Putamen (tissue), 1 donor: ENCODE data around the gene R3HDM4.

Source experiments
- DNase-seq: peaks from one replicate; pipeline ENCODE4 v3.0.0-alpha.2; 2016; ENCODE audit warnings: low spot score

R3HDM4 gene

DNA sequence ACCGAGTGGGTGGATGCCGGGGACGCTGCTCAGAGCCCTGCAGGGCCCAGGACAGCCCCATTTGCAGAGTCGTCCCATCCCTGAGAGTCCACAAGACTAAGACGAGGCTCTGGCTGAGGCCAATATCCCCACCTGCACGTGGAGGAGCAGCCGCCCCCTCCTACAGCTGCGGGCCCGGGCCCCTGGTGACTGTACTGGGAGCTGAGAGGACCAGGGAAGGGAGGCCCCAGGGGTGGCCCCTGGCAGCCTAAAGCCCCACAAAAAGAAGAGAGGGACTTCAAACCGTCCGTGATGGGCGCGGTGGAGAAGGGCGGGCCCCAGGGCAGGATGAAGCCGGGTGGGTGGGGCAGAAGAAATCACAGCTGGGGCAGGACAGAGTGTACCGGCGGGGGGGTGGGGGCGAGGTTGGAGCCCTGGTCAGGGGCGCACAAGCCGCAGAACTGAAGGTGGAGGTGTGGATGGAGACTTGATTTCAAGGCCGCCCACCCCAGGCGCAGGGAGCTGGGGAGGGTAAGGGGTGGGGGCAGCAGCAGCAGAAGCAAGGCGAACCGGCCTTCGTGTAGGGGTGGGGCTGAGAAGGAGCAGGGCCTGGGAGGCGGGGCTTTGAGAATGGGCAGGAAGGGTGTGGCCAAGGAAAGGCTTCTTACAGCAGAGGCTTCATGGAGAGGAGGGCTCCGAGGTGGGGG is 40.6 kb downstream of the R3HDM4 start:
- no peak for DNase-seq

DNA sequence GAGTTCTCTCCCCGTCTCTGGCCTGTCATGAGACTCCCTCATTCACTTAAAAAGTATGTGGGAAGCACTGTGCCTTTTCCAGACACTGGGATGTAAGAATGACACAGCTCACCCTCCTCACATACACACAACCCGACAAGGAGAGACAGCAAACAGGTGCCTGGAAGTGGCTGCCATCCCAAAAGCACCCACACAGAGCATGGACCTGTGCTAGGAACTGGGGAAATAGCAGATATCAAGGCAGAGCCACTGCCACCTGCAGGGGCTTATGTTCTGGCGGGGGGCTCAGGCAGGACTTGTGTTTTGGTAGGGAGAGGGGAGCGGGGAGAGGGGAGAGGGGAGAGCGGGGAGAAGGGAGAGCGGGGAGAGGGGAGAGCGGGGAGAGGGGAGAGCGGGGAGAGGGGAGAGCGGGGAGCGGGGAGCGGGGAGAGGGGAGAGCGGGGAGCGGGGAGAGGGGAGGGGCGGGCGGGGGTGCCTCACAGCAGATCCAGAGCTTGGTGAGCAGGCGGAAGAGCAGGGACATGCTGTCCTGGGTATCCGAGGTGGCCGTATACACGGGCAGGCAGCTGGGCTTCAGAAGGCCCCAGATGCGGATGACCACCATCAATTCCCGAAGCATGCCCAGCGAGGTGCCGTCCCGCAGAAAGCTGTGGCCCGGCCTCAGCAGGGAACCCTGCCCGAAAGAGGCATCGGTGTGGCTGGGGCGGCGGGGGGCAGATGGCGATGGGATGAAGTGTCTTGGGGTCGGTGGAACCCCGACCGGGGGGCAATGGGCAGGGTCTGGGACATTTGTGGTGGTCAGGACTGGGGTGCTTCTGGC is 41.4 kb downstream of the R3HDM4 start:
- no peak for DNase-seq

DNA sequence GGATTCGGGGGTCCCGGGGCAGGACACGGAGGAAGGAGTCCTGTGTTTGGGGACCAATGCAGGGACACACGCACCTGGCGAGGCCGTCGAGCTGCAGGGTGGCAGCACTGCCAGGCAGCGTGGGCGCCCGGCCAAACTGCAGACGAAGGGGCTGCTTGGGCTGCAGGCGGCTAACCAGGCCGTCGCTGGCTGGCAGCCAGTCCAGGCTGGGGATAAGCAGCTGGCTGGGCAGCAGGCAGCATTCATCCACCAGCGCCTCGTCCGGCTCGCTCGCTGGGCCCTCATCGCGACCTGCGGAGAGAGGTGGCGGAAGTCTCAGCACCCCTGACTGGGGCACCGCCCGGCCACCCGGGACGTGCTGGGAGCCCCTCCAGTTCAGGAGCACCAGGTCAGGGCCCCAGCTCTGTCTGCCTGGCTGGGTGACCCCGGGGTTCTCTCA is 42.0 kb downstream of the R3HDM4 start:
- no peak for DNase-seq

DNA sequence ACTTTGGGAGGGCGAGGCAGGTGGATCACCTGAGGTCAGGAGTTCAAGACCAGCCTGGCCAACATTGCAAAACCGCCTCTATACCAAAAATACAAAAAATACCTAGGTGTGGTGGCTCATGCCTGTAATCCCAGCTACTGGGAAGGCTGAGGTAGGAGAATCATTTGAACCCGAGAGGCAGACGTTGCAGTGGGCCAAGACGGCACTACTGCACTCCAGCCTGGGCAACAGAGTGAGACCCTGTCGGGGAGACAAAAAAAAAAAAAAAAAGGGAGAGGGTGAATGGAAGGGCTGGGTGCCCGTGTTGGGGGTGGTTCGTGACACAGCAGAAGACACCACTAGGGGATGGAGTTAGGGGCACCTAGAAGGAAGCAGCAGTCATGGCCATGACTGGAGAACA is 42.7 kb downstream of the R3HDM4 start:
- DNase-seq = no peak

DNA sequence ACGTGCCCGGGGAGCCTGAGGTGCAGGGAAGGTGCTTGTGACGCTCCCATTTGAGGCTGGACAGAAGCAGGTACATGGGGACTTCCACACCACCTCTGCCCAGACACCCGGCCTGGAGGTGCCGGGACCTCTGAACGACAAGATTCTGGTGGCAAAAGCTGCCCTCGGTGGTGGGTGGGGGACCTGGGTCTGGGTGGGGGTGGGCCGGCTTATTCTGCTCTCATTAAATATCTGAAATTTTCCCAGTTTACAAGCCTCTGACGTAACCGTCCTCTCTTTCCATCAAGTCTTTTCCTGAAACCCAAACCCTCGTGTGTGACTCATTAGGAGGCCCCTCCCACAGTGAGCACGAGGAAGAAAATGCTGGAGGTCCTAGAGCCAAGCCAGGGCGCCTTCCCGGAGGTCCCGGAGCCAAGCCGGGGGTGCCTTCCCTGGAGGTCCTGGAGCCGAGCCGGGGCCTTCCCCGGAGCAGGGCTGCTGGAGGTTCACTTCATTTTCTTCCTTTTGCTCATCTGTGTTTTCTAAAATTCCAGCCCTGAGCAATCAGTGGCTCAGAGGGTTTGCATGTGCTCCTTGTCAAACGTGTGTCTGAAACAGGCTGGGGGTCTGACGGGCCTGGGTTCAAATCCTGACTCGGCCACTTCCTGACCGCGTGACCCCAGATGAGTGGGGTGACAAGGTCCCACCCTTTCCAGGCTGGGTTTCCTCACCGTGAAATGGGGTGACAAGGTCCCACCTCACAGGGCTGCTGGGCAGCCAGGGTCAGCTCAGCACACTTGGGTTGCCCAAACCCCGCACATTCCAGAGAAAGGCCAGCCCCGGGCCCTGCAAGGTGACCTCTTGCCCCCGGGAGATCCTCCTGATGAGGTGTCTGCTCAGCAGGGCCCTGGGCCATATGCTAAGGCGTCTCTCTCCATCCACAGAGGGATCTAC is 43.5 kb downstream of the R3HDM4 start:
- no peak for DNase-seq

DNA sequence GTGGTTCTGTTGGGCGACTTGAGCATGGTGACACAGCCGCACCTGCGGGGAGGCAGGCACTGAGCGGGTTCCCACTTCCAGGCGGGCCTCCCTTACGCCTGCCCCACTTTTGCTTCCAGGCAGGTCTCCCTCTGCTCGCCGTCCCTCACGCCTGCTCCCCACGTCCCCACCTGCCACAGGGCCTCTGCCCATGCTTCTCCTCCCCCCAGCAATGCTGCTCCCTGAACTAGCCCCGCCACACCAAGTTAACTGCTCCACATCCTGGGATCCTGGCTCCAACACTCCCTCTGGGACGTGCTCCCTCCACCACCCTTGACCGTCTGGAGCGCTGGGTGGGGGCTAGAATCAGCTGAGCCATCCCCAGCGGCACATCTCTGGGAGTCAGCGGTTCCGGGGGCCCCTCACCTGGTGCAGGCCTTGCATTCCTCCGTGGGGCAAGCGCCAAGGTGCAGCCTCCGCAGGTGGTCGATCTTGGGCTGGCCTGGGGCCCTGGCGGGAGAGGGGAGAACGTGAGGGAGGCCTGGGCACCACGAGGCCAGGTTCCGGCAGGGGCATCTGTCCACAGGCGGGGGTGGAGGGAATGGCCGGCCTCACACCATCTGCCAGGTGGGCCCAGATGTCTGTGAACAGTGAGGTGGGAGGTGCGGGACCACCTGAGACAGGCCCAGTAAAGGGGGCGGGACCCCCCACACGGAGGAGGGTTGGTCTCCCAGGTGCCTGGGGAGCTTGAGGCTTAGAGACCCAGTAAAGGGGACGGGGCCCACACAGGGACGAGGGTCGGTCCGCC is 44.4 kb downstream of the R3HDM4 start:
- DNase-seq = no peak

DNA sequence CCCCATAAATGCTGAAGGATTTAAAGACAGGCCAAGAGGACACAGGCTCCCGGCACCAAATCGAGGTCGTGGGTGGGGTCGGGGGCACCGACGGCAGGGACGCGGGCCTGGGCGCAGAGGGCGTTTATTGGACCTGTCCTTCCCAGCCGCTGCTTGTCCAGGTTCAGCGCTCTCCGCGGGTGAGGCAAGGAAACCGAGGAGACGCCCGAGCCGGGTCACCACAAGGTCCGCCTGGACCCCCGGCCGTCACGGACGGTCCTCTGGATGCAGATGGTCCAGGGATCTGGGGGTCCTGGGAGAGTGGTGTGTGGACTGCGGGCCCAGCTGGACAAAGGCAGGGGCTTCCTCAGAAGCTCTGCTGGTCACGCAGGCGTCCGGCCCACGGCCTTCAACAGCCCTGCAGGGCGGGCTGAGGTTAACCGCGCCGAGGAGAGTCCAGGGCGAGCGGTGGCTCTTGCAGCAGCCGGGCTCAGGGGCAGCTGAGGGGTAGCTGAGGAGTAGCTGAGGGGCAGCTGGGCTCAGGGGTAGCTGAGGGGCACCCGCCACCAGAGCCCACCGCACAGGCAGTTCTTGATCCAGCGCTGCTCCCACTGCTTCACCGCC is 45.1 kb downstream of the R3HDM4 start:
- no peak for DNase-seq

DNA sequence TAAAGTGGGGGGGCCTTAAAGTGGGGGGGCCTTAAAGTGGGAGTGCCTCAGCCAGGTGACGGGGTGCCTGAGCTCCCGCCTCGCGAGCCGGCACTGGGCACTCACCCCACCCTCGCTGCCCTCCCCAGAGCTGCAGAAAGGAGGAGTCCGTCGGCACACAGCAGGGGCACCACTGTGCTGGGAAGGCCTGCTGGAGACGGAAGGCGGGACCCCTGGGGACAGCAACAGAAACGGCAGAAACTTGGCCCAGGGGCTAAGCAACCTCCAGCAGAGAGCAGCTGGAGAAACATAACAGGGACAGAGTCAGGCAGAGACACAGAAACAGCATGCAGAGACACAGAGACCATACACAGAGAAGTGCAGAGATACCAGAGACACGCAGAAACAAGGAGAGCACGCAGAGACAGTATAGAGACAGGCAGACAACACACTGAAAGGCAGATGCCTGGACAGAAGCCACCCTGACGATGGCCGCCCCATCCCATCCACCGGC is 45.7 kb downstream of the R3HDM4 start:
- no peak for DNase-seq

DNA sequence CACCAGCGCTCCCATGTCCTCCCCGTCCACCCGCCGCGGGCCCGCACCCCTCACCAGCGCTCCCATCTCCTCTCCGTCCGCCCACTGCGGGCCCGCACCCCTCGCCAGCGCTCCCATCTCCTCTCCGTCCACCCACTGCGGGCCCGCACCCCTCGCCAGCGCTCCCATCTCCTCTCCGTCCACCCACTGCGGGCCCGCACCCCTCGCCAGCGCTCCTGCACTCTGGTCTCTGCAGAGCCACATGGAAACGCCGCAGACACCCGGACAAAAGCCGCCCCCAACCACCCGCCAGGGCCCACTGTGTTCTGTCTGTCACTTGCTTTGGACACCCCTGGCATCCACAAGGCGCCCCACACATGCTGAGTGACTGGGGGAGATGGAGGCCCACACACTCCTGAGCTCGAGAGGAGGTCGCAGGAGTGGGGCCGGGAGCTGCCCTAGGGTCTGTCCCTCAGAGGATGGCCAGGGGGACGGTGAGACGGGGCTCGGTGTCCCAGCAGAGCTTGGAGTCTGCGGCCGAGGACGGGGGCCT is 46.2 kb downstream of the R3HDM4 start:
- no peak for DNase-seq

DNA sequence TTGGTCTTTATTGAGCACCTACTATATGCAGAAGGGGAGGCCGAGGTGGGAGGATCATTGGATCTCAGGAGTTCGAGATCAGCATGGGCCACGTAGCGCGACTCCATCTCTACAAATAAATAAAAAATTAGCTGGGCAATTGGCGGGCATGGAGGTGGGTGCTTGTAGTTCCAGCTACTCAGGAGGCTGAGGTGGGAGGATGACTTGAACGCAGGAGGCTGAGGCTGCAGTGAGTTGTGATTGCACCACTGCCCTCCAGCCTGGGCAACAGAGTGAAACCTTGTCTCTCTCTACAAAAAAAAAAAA is 49.8 kb downstream of the R3HDM4 start:
- no peak for DNase-seq

DNA sequence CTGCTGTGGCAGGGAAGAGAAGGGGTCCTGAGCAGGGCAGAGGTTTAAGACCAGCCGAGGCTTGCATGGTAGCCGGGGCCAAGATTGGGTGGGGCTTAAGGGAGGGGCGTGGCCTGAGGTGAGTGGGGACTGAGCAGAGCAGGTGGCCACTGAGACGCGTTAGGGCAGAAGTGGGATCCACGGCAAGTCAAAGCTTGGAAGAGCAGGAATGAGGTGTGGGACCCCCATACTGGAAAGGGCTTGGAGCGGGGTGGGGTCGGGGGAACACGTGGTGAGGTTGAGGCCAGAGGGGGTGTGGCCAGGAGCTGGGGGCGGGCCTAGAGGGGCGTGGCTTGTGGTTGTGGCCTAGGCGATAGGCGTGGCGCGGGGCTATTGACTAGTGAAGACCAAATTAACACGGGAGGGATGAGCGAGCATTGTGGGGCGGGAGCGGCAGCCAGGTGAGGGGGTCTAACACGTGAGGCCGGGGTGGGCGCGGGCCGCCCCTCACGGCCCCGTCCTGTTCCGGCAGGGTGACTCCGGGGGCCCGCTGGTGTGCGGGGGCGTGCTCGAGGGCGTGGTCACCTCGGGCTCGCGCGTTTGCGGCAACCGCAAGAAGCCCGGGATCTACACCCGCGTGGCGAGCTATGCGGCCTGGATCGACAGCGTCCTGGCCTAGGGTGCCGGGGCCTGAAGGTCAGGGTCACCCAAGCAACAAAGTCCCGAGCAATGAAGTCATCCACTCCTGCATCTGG is 50.3 kb downstream of the R3HDM4 start:
- DNase-seq = no peak

DNA sequence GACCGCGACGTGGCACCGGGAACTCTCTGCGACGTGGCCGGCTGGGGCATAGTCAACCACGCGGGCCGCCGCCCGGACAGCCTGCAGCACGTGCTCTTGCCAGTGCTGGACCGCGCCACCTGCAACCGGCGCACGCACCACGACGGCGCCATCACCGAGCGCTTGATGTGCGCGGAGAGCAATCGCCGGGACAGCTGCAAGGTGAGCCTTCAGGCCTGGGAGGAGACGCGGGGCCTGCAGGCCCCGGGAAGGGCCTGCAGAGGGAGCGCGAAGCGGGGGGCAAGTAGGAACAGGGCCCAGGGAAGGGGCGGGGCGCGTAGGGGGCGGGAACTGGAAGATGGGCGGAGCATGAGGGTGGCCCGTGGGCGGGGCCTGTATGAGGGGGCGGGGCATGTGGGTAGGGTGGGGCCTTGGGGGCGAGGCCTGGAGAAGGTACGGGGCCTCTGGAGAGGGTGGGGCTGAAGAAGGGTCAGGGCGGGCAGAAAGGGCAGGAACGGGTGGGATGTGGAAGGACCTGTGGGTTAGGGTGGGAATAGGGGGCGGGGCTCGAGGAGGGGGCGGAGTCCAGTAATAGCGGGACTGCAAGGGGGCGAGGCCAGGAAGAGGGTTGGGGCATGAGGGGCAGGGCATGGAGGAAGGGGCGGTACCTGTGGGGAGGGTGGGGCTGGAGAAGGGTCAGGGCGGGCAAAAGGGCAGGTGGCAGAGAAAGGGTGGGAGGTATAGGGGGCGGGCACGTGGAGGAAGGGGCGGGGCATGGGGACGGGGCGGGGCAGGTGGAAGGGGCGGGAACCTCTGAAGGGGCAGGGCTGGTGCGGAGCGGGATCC is 51.1 kb downstream of the R3HDM4 start:
- DNase-seq = no peak

DNA sequence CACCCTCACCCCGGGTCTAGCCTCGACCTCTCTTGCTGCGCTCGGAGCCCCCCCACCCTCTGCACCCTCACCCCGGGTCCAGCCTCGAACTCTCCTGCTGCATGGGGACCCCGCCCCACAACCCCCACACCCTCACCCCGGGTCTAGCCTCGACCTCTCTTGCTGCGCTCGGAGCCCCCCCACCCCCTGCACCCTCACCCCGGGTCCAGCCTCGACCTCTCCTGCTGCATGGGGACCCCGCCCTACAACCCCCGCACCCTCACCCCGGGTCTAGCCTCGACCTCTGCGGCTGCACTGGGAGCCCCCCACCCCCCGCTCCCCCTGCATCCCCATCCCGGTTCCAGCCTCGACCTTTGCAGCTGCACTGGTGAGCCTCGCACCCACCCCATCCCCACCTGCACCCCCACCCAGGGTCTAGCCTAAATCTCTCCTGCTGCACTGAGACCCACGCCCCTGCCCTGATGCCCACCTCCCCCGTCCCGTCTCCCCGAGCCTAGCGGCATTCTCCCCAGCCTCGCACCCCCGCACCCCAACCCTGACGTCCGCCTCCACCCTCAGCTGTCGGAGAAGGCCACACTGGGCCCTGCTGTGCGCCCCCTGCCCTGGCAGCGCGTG is 51.8 kb downstream of the R3HDM4 start:
- DNase-seq = no peak

DNA sequence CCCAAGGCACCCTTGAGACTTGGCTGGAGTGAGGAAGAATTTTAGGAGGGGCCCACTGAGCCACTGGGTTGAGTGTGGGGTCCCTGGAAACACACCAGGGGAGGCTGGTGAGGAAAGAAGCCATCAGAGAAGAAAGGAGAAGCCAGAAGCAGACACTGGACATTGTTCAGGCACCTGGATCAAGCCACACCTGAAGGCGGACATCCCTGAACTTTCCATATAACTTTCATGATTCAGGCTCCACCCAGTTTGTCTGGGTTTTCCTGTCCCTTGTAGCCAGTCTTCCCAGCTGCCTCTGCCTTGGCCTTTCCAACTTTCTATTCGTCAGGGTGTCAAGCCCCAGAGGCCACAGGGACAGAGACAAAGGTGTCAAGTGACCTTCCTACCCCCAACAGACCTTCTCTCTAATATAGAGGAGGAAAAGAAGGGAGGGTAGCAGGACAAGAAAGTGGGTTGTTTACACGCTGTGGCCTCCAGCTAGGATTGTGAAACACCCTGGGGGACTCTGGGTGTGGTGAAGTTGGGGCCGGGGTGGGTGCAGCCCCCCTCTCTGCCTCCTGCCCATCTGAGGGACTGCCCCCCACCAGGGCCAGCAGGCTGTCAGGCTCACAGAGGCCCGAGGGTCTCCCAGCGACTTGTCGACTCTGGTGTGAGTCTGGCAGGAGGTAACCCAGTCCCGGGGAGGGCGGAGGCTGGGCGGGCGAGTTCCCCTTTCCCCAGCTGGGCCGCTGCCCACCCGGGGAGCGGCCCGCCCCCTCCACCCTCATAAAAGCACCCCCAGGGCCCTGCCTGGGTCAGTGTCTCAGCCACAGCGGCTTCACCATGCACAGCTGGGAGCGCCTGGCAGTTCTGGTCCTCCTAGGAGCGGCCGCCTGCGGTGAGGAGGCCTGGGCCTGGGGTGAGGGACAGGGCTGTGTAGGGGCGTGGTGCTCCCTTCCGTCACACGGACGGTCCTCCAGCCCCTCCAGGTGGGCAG is 53.9 kb downstream of the R3HDM4 start, which contains the start of gene CFD:
CFD (plus strand) TSS at position 797 of the 976 bp plus-strand sequence; CDS start at position 823, 26 bp downstream.
- no peak for DNase-seq

DNA sequence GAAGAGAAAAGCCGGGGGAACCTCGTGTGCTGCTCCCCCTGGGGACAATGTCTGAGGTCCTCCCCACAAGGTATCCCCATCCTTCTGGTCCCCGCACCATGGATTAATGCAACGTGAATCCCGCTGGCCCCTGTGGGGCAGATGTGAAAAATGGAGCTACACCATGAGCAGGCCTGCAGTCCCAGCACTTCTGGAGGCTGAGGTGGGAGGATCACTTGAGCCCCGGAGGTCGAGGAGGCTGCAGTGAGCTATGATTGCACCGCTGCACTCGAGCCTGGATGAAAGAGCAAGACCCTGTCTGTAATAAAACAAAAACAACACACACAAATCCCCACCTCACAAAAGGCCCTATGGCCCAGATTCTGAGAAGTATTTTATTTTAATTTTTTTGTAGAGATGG is 54.7 kb downstream of the R3HDM4 start:
- DNase-seq = no peak

DNA sequence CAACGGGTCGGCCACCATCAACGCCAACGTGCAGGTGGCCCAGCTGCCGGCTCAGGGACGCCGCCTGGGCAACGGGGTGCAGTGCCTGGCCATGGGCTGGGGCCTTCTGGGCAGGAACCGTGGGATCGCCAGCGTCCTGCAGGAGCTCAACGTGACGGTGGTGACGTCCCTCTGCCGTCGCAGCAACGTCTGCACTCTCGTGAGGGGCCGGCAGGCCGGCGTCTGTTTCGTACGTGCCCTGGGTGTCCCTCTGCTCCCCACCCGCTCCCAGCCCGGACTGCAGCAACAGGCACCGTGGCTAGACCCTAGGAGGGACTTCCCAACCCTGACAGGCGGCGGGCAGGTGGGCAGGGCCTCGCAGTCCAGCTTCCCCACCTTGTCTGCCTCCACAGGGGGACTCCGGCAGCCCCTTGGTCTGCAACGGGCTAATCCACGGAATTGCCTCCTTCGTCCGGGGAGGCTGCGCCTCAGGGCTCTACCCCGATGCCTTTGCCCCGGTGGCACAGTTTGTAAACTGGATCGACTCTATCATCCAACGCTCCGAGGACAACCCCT is 57.4 kb downstream of the R3HDM4 start:
- DNase-seq = no peak

DNA sequence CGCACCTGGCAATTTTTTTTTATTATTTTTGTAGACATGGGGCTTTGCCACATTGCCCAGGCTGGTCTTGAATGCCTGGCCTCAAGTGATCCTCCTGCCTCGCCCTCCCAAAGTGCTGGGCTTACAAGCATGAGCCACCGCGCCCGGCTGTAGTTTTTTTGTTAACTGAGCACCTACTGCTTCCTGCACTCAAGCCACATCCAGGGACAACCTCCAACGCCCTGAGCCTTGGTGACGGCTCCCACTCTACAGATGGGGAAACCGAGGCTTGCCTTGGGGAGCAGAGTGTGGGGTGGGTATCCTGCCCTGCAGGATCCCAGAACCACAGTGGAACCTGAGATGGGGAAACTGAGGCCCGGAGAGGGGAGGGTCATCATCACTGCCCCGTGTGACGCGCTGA is 57.9 kb downstream of the R3HDM4 start:
- DNase-seq = no peak
